Hematopoietic multipotent progenitor cell treated with erythropoietin and hydrocortisone succinate and interleukin-3 and kit ligand, for 4 days (in vitro differentiated cells): ENCODE data around the gene BMP2K.
A peak's percentile ranks its signal among the peaks of the same experiment; 100 is the strongest.

Experiments
- DNase-seq: peaks from one replicate; pipeline ENCODE4 v3.0.0-alpha.2; 2015

BMP2K gene

GRCh38 chr4:78776079-78776728 is at the start of gene BMP2K:
BMP2K (plus strand) TSS chr4:78776350; CDS start chr4:78776544, 194 bp downstream.
- DNase-seq = peak; percentile 93

- no peak for DNase-seq
These were observed 49.6 kb upstream of the BMP2K start for GRCh38 chr4:78726546-78726945.

- DNase-seq = peak; percentile 95
These were observed 43.6 kb upstream of the BMP2K start for GRCh38 chr4:78732332-78733104.

GRCh38 chr4:78734441-78735162 is 41.5 kb upstream of the BMP2K start:
- DNase-seq = peak; percentile 60

- DNase-seq = no peak
These were observed 40.5 kb upstream of the BMP2K start for GRCh38 chr4:78735697-78736096.

GRCh38 chr4:78737035-78737434 is 39.1 kb upstream of the BMP2K start:
- DNase-seq = peak; percentile 38

- DNase-seq = no peak
These were observed 38.2 kb upstream of the BMP2K start for GRCh38 chr4:78737973-78738372.

GRCh38 chr4:78742300-78742699 is 33.9 kb upstream of the BMP2K start:
- no peak for DNase-seq

GRCh38 chr4:78747475-78747922 is 28.7 kb upstream of the BMP2K start:
- DNase-seq = no peak

GRCh38 chr4:78748381-78748780 is 27.8 kb upstream of the BMP2K start:
- no peak for DNase-seq

GRCh38 chr4:78749258-78749971 is 26.7 kb upstream of the BMP2K start:
- peak; percentile 40 for DNase-seq

- DNase-seq = peak; percentile 78
These were observed 26.0 kb upstream of the BMP2K start for GRCh38 chr4:78749972-78750727.

- DNase-seq = no peak
These were observed 23.1 kb upstream of the BMP2K start for GRCh38 chr4:78753091-78753490.

- DNase-seq = no peak
These were observed 21.3 kb upstream of the BMP2K start for GRCh38 chr4:78754872-78755271.

GRCh38 chr4:78756137-78756536 is 20.0 kb upstream of the BMP2K start:
- DNase-seq = no peak

- DNase-seq = no peak
These were observed 19.4 kb upstream of the BMP2K start for GRCh38 chr4:78756776-78757175.

GRCh38 chr4:78757574-78757973 is 18.6 kb upstream of the BMP2K start:
- no peak for DNase-seq

GRCh38 chr4:78758085-78758484 is 18.1 kb upstream of the BMP2K start:
- DNase-seq = no peak

- no peak for DNase-seq
These were observed 13.6 kb upstream of the BMP2K start for GRCh38 chr4:78762529-78762928.

GRCh38 chr4:78763251-78763650 is 12.9 kb upstream of the BMP2K start:
- no peak for DNase-seq

GRCh38 chr4:78763763-78764387 is 12.3 kb upstream of the BMP2K start:
- no peak for DNase-seq

- DNase-seq = peak; percentile 80
These were observed 11.6 kb upstream of the BMP2K start for GRCh38 chr4:78764498-78764961.
